Measurements from ENCODE around the gene POLDIP3. TPM values are rescaled to one million over a fixed set of nuclear protein-coding genes. Genes with fewer than 3 reads are reported as not detected.
A peak's percentile ranks its signal among the peaks of the same experiment; 100 is the strongest.

The POLDIP3 gene, protein sequence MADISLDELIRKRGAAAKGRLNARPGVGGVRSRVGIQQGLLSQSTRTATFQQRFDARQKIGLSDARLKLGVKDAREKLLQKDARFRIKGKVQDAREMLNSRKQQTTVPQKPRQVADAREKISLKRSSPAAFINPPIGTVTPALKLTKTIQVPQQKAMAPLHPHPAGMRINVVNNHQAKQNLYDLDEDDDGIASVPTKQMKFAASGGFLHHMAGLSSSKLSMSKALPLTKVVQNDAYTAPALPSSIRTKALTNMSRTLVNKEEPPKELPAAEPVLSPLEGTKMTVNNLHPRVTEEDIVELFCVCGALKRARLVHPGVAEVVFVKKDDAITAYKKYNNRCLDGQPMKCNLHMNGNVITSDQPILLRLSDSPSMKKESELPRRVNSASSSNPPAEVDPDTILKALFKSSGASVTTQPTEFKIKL
- polyA plus RNA-seq (2014; cell fraction: cytosol; rRNA removed) = 55.6 and 60.6 TPM in 2 replicates
- polyA plus RNA-seq (2014; cell fraction: nucleus; rRNA removed) = 39.9 and 52.2 TPM in 2 replicates

DNA sequence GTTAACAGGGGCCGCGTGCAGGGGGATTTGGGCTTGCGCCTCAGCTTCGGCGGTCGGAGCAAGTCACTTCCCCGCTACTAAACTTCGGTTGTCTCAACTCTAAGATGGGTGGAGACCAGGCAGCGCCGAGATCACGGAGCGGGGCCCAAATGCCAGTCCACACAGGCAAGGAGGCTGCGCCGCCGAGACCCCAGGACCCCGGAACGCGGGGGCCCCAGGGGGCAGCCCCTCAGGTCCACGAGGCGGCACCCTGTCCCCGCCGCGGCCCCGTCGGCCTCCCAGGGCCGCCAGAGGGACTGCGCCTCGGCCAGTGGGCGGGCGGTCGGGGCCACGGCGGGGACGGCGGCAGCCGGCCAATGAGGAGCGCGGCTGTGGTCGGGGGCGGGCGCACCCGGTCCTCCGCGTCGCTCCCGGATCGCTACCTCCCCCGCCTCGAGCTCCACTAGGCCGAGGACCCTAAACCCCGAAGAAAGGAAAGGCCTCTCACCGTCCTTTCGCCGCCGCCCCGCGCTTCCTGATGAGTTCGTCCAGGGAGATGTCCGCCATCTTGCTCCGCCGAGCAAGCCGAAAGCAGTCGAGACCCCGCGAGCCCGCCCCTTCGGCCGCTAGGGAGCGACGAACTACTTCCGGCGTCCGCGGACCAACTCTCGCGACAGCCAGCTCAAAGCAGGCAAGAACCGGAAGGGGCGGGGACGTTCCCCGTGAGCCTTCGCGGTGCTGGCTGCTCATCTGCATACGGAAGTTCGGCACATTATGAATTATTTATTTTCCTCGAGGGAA lies at the start of gene POLDIP3:
POLDIP3 (minus strand) TSS at position 572 of the 780 bp plus-strand sequence; CDS start at position 546, 26 bp downstream.
- peak; percentile 98 for DNase-seq (ENCODE audit: low spot score)

DNA sequence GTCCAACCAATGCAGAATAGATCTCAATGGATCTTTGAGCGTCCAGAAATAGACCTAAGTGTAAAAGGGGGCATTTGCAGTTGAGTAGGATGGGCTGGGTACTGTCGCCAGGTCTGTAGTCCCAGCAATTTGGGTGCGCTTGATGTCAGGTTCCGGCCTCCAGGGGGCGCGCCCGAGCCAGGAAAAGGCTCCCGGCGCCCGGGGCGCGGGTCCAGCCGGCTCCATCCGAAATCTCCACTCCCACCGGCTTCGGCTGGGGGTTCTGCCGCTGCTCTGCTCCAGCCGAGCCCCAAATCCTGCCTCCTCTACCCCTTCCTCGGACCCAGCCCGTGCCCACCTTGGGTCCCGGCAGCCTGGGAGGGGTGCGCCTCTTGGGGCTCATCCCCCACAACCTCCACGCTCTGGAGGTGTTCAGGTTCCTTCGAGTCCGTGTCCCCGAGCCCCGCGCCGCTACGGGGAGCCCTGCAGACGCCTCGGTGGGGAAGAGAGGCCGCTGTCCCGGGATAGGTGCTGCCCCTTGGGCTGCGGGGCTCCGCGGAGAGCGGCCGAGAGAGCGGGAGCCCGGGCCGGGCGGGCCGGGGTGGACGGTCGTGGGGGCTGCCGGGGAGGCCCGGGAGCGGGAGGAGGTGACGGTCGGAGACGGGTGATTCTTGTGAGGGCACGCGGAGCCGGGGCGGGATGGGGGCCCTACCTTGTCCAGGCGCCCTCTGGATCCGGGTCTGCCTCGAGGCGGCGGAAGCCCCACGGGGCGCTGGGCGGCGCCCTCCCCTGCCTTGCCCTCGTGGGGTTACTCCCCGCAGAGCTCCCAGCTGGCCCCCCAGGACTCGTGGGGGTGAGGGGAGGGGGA lies 47.5 kb upstream of the POLDIP3 start:
- DNase-seq (ENCODE audit: low spot score) = peak; percentile 72

DNA sequence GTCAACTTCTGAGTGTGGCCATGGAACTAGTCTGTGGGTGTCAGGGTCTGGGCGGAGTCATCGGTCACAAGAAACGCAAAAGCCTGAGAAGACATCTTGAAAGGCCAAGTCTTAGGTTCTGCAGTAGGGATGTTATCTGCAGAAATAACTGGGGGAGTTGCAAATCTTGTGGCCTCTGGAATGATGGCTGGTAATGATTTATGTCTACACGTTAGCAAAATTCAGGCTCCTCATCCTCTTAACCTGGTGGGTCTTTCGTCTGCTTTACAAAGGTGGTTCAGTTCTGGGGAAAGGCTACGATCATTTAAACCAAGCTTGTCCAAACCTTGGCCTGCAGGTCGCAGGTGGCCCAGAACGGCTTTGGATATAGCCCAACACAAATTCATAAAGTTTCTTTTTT lies 41.9 kb upstream of the POLDIP3 start:
- no peak for DNase-seq (ENCODE audit: low spot score)

DNA sequence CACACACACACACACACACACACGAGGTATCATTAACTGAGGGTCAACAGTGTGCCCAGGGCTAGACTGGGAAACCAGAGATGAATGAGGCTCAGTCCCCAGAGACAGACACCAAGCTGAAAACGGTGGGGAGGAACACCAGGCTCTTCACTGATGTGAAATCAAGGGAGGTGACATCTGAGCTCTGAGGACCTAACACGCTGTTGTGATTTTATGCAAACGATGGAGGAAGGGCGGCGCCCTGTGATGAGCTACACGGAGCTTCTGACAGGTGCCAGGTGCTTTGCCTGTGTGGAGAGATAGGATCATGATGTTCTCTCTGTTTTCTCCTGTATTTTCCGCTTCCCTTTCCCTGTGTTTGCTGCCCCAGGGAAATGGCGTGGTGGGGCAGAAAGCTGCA lies 41.0 kb upstream of the POLDIP3 start:
- no peak for DNase-seq (ENCODE audit: low spot score)

DNA sequence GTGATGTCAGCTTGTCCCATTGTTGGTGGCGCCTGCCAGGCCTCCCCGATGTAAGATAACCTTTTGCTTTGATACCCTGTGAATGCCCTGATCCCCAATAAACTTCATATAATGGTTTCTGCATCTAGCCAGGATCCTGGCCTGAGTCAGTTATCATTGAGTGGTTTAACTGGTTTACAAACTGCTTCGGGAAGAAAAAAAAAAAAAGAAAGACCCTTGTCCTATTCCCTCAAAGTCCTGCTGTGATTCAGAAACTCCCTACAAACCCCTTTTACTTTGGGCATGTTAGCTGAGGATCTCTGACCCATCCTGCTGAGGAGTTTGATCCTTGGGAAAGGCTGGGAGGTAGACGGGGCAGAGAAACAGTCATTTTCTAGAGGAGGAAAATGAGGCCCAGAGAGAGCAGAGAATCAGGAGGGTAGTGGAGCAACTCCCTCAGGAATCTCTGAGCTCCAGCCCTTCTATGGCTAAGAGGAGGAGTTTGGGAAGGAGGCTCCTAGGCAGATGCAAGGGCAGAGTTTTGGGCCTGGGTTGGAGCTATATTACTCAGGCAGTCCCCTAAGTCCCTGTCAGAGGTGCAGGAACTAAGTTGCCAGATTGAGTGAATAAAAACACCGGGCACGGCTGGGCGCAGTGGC lies 39.9 kb upstream of the POLDIP3 start:
- no peak for DNase-seq (ENCODE audit: low spot score)

DNA sequence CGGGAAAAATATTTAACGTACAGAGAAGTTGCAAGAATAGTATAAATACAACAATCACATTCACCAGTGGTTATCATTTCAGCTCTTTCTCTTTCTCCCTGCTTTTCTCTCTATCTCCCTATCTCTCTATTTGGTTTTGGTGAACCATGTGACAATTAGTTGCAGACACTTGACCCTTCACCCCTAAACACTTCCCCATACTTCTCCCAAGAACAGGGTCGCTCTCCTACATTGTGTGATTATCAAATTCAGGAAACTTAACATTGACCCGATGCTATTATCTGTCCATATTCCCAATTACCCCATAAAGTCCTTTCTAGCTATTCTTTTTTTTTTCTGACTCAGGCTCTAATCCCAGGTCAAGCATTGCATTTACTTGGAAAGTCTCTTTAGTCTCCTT lies 39.3 kb upstream of the POLDIP3 start:
- DNase-seq (ENCODE audit: low spot score) = no peak

DNA sequence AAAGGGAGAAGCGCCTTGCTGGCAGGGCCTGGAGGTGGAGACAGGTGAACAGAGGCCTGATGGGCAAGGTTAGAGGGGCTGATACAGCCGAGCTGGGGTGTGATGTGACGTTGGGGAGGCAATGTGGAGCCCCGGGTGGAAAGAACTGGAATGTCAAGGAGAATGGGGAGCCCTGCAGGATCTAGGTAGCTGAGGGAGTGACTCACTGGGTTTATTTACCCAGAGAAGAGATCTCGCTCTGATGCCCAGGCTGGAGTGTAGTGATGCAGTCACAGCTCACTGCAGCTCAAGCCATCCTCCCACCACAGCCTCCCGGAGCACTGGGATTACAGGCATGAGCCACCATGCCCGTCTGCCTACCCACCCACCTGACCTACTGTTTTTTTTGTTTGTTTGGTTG lies 36.5 kb upstream of the POLDIP3 start:
- no peak for DNase-seq (ENCODE audit: low spot score)

DNA sequence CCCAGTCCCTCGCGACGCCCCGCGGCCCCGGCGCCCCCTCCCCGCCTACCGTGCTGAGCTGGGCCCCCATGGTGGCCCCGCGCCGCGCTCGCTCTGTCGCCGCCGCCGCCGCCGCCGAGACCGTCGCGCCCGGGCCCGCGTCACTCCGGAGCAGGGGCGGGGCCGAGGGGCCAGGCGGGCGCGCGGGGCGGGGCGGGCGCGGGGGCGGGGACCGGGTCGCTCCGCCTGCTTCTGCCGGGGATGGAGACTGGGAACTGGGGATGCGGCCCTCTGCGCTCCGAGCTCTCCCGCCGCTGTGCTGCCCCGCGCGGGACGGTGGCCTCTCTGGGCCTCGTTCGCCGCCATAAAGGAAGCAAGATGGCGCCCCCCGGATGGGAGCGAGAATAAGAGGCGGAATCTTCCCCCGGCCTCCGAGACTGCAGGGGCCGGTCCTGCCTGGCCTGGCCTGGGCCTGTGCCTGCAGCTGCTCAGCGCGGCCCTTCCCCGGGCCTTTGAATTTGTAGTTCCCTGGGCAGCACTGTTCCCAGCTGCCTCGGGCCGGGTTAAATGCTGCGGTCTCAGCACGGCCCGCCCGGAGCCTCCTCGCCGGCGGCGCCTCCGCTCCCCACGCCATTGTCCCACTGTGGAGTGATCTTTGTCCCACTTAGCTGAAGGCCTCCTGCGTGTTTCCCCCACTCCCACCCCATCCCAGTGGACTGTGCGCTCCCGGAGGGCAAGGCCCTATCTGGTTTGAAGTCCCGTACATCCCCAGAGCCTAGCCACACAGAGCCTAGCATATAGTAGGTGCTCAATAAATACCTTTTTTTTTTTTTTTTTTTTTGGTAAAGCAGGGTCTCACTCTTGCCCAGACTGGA lies 34.8 kb upstream of the POLDIP3 start, which contains the start of gene CYB5R3:
CYB5R3 (minus strand) TSS at position 147 of the 854 bp plus-strand sequence; CDS start at position 70, 77 bp downstream.
- peak; percentile 84 for DNase-seq (ENCODE audit: low spot score)

DNA sequence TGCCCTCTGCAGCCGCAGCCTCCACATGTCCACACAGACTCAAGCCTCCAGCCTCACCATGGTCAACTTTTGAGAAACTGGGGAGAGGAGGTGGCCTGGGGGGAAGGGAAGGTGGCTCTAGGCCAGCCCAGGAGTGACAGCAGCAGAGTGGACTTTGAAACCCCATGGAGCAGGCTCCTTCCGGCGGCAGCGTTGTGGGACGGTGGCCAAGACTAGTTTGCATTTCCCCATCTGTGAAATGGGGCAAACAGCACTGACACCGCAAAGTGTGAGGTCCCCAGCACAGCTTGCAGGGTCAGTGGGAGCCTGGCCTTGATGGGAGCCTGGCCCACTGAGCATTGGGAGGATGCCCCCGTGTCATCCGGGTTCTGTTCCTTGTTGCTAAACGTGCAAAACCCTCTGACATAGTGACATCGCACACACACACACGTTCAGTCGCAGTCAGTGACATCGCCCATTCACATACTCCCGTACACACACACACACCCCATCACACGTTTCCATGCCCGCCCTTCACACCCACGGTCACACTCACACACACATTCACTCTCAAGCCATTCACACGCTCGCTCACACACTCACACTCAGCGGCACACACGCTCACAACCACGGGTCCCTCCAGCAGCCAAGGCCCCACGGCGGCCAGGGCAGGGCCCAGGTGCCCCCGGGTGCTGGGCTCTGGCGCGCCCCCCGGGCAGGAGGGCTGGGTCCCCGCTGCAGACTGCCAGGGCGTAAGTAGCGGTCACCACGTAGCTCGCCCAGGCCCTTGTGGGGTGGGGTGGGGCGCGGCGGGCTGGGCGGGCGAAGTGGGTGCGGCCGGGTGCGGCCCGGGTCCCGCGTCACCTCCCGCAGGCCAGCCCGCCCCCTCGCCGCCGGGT lies 33.9 kb upstream of the POLDIP3 start:
- no peak for DNase-seq (ENCODE audit: low spot score)

DNA sequence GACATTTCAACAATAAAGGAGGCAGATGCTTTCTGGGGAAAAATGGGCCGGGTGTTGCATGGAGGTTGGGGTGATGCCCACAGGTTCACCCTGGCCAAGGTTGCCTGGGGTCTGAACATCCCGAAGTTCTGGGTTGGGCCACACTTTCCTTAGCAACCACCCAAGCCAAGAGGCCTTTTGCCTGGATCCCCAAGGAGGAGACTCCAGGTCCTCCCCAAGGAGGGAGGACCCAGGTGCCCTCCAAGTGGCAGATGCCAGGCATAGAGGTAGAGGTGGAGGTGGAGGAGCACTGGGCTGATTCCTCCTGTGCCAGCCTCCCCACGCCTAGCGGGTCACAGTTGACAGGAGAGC lies 33.3 kb upstream of the POLDIP3 start:
- no peak for DNase-seq (ENCODE audit: low spot score)

DNA sequence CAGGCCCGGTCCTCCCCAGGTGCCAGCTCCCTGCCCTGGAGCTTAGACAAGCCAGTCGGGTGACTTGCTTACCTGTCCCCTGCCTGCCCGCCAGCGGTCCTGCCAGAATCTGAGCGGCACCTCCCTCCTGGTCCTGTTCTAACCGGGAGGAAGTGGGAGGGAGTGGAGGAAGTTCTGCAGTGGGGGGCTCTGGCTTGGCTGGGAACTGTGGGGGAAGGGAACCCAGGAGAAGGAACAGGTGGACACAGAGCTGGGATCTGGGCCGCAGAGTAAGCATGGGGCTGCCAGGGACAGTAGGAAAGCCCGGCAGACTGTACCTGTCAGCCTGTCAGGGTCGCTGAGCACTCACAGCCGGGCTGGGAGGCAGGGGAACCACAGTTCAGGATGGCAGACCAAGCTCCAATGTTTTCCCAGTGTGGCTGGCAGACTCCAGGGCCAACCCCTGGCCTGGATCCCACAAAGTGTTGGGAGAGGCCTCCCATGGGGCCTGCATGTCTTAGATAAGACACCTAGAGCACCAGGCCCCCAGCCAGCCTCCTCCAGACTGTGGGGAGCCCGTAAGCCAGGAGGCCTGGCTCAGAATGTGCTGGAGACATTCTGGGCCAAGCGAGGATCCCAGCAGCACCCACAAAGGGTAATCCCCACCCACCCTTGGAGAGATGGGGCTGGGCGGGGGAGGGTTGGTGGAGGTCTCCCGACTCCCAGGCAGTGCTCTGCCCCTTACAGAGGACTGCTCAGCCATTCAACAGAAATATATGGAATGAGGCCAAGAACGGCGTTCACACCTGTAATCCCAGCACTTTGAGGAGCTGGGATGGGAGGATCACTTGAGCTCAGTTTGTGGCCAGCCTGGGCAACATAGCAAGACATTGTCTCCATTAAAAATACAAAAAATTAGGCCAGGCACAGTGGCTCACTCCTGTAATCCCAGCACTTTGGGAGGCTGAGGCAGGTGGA lies 32.2 kb upstream of the POLDIP3 start:
- DNase-seq (ENCODE audit: low spot score) = no peak

DNA sequence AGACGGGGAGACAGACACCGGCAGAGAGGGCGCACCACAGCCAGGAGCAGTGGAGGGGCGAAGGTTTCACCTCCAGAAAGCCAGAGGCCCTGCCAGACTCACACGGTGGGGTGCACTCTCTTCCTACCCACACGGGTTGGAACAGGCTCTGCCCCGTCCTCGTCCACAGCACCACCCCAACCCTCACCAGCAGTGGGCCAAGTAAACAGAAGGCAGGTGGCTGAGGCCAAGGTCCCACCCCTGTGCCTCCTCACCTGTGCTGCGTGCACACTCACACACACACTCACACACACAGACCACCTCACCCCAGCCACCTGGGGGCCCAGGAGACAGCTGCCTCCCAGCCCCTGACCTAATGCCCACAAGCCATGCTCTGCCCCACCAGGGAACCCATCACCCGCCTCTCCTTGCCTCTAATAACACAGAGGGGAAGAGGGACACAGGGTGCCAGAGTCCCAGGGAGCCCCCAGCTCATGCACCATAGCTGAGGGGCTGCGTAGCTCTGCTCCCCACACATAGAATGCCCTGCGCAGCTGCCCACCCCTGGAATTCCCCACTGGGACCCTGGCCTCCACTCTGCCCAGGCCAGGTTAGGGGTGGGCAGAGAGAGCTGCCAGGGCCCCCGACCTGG lies 31.4 kb upstream of the POLDIP3 start:
- DNase-seq (ENCODE audit: low spot score) = no peak

DNA sequence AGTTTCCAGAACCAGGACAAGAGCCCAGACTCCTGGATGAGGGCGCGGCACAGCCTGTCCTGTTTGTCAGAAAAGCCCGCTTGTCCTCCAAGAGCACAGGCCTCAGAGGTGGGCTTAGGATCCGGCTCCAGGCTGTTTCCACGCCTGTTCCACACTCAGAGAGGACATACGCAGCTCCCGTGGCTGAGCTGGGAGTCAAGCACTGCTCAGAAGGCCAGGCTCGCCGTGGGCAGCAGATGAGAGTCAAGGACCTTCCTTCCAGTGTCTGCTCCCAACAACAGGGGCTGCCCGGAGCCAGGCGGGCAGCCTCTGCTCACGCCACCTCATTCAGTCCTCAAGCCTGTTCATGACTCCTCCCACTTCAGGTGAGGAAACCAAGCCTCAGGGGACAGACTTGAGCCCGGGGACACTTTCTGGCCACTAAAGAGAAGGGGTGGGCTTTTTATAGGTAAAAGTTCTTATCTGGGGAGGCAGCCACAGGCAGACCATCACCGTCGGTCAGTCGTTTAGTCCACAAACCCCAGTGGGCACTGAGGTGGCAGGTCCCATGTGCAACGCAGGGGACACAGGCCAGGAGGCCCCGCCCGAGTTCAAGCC lies 30.8 kb upstream of the POLDIP3 start:
- no peak for DNase-seq (ENCODE audit: low spot score)

DNA sequence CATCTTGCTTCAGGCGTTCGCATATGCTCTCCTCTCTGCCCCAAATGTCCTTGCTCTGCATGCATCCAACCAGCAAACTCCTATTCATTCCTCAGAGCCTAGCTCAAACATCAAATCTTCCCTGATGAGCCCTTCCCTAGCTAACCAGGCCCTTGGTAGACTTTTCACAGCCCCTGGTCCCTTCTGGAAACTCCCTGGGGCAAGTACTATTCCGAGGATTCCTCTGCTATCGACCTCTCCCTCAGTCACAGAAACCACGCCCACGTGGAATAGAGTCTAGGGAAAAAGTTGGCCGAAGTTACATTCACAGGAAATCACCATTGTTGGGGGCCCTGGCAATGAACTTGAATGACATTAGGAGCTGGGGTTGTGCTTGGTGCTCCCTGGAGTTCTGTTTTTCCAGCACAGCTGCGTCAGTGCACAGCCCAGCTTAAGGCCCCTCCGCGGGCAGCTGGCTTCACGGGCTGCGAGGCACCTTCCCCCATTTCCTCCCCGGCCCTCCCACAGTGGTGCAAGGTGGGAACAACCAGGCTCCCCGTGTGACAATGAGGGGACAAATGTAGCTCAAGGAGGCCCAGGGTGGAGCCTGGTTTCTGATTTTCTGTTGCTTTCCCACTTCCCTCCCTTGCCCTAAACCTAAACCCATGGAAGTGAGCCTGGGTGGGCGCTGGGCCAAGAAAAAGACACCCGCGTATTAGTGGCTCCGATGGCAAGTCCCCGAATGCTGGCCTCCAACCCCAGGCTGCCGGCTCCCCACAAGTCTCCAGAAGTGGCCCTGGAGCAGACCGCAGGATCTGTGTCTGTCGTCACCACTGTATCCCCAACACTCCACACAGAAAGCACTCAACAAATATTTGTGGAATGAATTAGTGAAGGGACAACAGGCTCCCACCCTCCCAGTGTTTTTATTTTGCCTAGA lies 30.0 kb upstream of the POLDIP3 start:
- DNase-seq (ENCODE audit: low spot score) = no peak

DNA sequence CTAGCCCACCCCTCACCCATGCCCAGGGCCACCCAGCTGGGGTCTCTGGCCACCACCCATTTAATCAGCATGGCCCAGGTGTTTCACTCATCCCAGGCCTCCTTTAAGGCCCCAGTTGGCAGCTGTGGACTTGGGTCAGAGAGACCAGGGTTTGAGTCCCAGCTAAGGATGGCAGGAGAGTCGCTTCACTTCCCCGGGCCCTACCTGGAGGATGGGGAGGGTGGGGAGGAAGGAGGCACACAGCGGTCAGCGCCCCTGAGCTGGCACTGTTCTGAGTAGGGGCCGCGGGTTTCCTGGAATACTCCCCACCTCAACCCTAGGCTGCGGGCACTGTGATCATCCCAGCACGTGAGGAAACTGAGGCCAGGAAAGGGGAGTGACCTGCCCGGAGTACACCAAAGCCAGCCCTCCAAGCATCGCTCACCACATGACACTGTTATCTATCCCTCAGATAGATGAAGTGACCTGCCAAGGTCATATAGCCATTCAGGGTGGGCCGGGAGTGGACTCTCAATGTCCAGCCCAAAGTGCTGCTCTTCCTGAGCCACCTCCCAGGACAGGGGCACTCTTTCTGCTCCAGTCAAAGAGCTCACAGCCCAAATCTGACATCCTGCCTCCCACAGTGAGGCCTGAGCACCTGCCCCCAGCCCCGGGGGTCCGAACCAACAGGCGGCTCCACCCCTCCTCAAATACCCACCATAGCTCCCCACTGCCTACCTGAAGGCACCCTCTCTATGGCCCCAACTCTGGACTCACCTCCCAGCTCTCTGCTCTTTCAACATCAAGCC lies 29.1 kb upstream of the POLDIP3 start:
- no peak for DNase-seq (ENCODE audit: low spot score)

All from SK-N-DZ (cell line).